ENCODE results near the gene GALNT1.

GRCh38 chr18:35605686-35606417 is 24.3 kb downstream of the GALNT1 start:
- no peak for TF ChIP-seq POLR2A (IDR thresholded peaks at IDR 0.05)
- TF ChIP-seq, protein P1, sequence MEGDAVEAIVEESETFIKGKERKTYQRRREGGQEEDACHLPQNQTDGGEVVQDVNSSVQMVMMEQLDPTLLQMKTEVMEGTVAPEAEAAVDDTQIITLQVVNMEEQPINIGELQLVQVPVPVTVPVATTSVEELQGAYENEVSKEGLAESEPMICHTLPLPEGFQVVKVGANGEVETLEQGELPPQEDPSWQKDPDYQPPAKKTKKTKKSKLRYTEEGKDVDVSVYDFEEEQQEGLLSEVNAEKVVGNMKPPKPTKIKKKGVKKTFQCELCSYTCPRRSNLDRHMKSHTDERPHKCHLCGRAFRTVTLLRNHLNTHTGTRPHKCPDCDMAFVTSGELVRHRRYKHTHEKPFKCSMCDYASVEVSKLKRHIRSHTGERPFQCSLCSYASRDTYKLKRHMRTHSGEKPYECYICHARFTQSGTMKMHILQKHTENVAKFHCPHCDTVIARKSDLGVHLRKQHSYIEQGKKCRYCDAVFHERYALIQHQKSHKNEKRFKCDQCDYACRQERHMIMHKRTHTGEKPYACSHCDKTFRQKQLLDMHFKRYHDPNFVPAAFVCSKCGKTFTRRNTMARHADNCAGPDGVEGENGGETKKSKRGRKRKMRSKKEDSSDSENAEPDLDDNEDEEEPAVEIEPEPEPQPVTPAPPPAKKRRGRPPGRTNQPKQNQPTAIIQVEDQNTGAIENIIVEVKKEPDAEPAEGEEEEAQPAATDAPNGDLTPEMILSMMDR (IDR thresholded peaks at IDR 0.05), result no peak
